ENCODE measurements around the gene SLC7A10. TPM values are rescaled to one million over a fixed set of nuclear protein-coding genes. Genes with fewer than 3 reads are reported as not detected.

SLC7A10 gene
- total RNA-seq, 1 experiment from 2014 or later, result 1.1 TPM

DNA sequence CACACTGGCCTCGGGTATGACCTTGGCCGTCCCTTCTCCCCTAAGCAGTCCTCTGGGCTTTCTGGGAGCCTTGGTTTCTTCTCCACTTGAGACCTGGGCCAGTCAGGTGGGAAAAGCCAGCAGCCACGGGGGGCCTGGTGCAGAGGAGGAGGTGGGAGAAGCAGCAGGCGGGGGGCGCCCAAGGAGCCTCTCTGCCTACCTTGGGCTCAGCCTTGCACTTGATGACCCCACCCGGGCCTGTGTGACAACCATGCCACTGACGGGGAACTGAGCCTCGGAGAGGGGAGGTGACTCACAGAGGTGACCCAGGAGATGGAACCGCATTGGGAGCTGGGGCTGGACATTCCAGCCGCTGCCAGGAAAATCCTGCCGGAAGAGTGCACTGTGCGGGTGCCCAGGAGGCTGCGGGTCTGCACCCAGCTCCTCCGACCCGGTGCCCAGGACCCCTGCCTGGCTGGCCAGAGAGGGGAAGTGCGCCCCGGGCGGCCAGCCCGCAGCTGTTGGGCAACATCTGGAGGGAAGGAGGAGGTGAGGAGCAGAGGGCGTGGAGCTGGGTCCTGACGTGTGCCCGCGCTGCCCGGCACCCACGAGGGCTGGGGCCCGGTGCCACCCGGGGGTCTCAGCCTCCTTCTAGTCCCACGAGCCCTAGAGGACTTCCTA is 23.4 kb upstream of the SLC7A10 start:
- no TSS peak for BruUV-seq (replicated peaks)
- no peak overlapping the region for H3K27ac ChIP-seq (ENCODE audit: low read length)
- no peaks in the 10 kb centered on the region for H3K9me3 ChIP-seq (ENCODE audit: control insufficient read depth, insufficient read depth, low read depth, low read length)
- intact Hi-C loops (cut with micrococcal nuclease; ENCODE audit: unreplicated experiment), result loop anchor here (5.0 kb wide), 1 partner anchor 523 kb away; no protein-coding TSS in a partner anchor
- TF ChIP-seq TCF7L2 (IDR thresholded peaks at IDR 0.05; ENCODE audit: low read depth, low read length) (no peak), CTCF (IDR thresholded peaks at IDR 0.05) (no peak), POLR2AphosphoS5 (IDR thresholded peaks at IDR 0.05; ENCODE audit: low read depth, low read length) (no peak), SIN3A (IDR thresholded peaks at IDR 0.05; ENCODE audit: borderline replicate concordance, insufficient read depth, low read depth, low read length) (no peak)
- TF ChIP-seq, protein P1, sequence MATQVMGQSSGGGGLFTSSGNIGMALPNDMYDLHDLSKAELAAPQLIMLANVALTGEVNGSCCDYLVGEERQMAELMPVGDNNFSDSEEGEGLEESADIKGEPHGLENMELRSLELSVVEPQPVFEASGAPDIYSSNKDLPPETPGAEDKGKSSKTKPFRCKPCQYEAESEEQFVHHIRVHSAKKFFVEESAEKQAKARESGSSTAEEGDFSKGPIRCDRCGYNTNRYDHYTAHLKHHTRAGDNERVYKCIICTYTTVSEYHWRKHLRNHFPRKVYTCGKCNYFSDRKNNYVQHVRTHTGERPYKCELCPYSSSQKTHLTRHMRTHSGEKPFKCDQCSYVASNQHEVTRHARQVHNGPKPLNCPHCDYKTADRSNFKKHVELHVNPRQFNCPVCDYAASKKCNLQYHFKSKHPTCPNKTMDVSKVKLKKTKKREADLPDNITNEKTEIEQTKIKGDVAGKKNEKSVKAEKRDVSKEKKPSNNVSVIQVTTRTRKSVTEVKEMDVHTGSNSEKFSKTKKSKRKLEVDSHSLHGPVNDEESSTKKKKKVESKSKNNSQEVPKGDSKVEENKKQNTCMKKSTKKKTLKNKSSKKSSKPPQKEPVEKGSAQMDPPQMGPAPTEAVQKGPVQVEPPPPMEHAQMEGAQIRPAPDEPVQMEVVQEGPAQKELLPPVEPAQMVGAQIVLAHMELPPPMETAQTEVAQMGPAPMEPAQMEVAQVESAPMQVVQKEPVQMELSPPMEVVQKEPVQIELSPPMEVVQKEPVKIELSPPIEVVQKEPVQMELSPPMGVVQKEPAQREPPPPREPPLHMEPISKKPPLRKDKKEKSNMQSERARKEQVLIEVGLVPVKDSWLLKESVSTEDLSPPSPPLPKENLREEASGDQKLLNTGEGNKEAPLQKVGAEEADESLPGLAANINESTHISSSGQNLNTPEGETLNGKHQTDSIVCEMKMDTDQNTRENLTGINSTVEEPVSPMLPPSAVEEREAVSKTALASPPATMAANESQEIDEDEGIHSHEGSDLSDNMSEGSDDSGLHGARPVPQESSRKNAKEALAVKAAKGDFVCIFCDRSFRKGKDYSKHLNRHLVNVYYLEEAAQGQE (IDR thresholded peaks at IDR 0.05; ENCODE audit: insufficient read depth in 1 of 2, low read depth in 2 of 2, low read length in 1 of 2), result no peak
- peaks cover 4% of the 10 kb centered on the region; the same call in 1 of the 2 replicates for H3K4me1 ChIP-seq (ENCODE audit: control insufficient read depth, insufficient read depth, low read length)
- ChIA-PET POLR2A (interaction anchor here (0.5 kb wide), 1 partner anchor 182 kb away, joined by 3 read pairs; no protein-coding TSS in a partner anchor), CTCF (interaction anchor here (0.9 kb wide), 1 partner anchor 157 kb away, joined by 3 read pairs; no protein-coding TSS in a partner anchor)
- DNase-seq (ENCODE audit: low read depth, low spot score) (no peak), ATAC-seq (peak; percentile 71)
- H3K27me3 ChIP-seq (ENCODE audit: control insufficient read depth, insufficient read depth, low read length), result no peaks in the 10 kb centered on the region
- H3K4me3 ChIP-seq (ENCODE audit: low read depth in 2 of 2, low read length in 2 of 2), result no peak overlapping the region
- in situ Hi-C loops (cut with HindIII; ENCODE audit: low pct_unique_long_range_greater_than_20kb, low sequenced_read_pairs), result no loop called here
- no peaks in the 10 kb centered on the region for H3K36me3 ChIP-seq (ENCODE audit: control insufficient read depth, insufficient read depth, low read length)

GRCh38 chr19:33248553-33248953 is 22.9 kb upstream of the SLC7A10 start:
- intact Hi-C loops (cut with micrococcal nuclease; ENCODE audit: unreplicated experiment) (loop anchor here (5.0 kb wide), 1 partner anchor 524 kb away; no protein-coding TSS in a partner anchor), in situ Hi-C loops (cut with HindIII; ENCODE audit: low pct_unique_long_range_greater_than_20kb, low sequenced_read_pairs) (no loop called here)
- no peak for DNase-seq (ENCODE audit: low read depth, low spot score)
- ATAC-seq, result peak; percentile 9
- Histone ChIP-seq H3K27ac (ENCODE audit: low read length) (no peak overlapping the region), H3K4me1 (ENCODE audit: control insufficient read depth, insufficient read depth, low read length) (peaks cover 4% of the 10 kb centered on the region; the same call in 1 of the 2 replicates), H3K36me3 (ENCODE audit: control insufficient read depth, insufficient read depth, low read length) (no peaks in the 10 kb centered on the region), H3K27me3 (ENCODE audit: control insufficient read depth, insufficient read depth, low read length) (no peaks in the 10 kb centered on the region), H3K9me3 (ENCODE audit: control insufficient read depth, insufficient read depth, low read depth, low read length) (no peaks in the 10 kb centered on the region), H3K4me3 (ENCODE audit: low read depth in 2 of 2, low read length in 2 of 2) (no peak overlapping the region)
- TF ChIP-seq TCF7L2 (IDR thresholded peaks at IDR 0.05; ENCODE audit: low read depth, low read length) (no peak), POLR2AphosphoS5 (IDR thresholded peaks at IDR 0.05; ENCODE audit: low read depth, low read length) (no peak), SIN3A (IDR thresholded peaks at IDR 0.05; ENCODE audit: borderline replicate concordance, insufficient read depth, low read depth, low read length) (no peak), CTCF (IDR thresholded peaks at IDR 0.05) (no peak)
- TF ChIP-seq, protein P1 (IDR thresholded peaks at IDR 0.05; ENCODE audit: insufficient read depth in 1 of 2, low read depth in 2 of 2, low read length in 1 of 2), result no peak
- CTCF ChIA-PET, result interaction anchor here (0.9 kb wide), 1 partner anchor 158 kb away, joined by 3 read pairs; no protein-coding TSS in a partner anchor
- no TSS peak for BruUV-seq (replicated peaks)
- POLR2A ChIA-PET, result no interaction called here

Measured in Panc1 (cell line).